GM21786 (cell line): ENCODE data around the gene TECRL.

Source experiments
- ATAC-seq: cut with Tn5 transposase; IDR thresholded peaks from one replicate; pipeline ENCODE4 v1.9.1; 2021; ENCODE audit not compliant: unreplicated experiment

TECRL gene, protein sequence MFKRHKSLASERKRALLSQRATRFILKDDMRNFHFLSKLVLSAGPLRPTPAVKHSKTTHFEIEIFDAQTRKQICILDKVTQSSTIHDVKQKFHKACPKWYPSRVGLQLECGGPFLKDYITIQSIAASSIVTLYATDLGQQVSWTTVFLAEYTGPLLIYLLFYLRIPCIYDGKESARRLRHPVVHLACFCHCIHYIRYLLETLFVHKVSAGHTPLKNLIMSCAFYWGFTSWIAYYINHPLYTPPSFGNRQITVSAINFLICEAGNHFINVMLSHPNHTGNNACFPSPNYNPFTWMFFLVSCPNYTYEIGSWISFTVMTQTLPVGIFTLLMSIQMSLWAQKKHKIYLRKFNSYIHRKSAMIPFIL

DNA sequence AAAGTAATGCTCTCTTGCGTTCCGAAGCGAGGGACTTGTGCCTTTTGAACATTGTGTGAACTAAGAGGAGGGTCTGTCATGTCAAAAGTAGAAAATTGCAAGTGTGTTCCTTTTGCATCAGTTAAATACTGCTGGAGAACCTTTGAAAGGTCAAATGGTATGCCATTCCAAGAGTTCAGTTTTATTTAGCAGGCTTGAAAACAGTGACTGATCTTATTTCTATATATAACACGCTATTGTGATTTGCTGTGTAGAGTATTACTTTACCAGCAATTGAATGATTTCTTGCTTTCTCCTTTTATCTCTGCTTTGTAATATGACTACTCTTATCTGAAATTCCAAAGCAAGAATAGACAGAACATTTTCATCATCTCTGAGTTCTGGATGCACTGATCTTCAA lies at the start of gene TECRL:
TSS of gene TECRL (minus strand) at position 151 of the 400 bp plus-strand sequence. CDS start at position 52, 99 bp downstream.
- ATAC-seq = no peak

DNA sequence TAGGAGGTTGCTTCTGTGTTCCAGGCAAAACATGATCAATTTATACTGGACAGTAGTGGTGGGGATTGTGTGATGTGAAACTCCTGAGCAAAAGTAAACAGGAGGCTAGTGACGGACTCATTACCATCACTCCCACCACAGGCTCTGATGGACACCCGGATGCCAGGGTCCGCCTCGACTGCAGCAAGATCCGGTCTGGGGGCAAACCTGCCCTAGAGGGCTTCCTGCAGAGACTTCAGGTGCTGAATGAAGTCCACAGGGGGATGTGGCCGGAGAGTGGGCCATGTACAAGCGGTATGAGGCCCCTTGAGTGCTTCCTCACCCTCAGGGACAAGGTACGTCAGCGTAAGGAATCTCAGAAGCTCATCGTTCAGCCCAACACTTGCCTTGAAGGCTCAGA lies 23.4 kb upstream of the TECRL start:
- no peak for ATAC-seq

DNA sequence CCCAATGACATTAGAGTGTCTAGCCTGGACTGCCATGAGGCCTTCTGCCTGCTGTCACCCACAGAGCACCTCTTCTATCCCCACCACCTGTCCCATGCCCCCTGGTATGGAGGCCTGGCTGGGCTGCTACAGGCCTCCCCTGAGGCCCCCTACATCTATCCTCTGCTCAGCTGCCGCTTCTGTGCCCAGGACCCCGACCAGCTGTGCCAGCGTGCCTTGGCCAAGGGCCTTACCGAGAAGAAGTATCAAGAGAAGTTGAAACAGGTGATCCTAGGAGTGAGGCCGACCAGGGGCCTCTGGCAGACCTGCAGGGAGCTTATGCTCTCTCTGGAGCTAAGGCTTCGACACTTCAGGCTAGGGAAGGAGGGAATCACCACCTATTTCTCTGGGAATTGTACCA lies 21.7 kb upstream of the TECRL start:
- ATAC-seq = no peak

DNA sequence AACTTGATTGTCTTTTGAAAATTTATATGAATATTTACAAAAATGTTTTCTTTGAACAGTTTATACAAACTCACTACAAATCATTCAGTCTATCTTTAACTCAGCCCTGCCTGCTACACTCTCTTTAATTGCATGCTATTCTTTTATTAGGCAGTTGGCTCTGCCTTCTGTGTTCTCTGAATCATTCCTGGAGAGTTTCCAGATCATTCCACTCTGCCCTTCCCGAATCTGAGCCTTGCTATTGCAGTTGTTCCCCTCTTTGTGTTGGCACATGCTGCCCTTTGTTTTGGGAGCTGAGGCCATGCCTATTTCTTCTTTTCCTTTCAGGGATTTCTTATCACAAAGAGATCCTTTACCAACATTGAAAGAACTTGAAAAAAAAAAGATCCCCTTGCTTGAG lies 8.7 kb upstream of the TECRL start:
- no peak for ATAC-seq

DNA sequence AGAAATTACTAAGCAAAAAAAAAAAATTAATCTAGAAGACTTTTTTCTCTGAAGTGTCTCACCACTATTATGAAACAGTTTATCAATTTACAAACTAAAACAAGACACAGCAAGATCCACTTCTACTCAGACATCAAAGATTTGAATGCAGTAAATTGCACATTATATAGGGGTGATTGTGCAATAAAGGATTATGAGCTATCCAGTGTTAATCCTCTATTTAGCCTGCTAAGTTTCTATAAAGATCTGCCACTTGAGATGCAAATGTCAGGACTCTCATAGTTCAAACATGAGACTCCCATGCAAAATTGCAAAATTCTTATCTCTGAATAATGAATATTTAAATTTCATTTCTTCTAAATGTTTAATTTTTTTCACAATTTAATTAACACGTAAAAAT lies 2.2 kb downstream of the TECRL start:
- no peak for ATAC-seq

DNA sequence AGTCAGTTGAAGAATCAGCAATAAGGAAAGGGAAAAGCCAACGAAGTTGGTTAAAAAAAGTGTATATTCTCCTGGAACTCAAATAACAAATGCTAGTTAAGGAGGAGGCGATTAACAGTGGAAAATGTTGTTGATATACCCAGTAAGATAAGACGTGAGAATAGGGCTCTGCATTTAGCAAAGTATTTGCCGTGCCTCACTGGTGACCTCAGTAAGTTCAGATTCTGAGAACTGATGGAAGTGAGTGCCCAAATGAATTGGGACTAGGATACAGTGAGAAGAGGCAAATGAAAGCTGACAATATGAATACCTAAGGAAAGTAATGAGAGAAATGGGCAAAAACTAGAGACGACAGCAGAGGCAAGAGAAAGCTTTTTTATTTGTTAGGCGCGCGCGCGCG lies 3.5 kb downstream of the TECRL start:
- ATAC-seq = no peak

DNA sequence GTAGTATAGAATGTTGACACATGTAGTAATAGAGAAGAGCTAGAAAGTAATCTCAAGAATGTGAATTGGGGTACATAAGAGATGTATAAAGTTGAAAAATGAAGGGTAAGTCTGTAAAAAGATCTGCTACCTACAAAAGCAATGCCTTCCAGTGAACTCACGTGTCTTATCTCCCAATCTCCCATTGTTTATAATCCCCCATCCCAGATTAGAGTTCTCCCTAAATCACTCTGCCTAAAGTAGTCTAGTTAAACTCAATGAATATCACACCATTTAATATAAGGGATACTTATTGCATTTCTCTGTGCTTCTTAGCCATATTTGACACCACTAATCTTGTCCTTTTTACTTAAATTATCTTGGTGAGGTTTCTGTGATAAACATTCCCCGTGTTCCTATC lies 6.6 kb downstream of the TECRL start:
- ATAC-seq = no peak

DNA sequence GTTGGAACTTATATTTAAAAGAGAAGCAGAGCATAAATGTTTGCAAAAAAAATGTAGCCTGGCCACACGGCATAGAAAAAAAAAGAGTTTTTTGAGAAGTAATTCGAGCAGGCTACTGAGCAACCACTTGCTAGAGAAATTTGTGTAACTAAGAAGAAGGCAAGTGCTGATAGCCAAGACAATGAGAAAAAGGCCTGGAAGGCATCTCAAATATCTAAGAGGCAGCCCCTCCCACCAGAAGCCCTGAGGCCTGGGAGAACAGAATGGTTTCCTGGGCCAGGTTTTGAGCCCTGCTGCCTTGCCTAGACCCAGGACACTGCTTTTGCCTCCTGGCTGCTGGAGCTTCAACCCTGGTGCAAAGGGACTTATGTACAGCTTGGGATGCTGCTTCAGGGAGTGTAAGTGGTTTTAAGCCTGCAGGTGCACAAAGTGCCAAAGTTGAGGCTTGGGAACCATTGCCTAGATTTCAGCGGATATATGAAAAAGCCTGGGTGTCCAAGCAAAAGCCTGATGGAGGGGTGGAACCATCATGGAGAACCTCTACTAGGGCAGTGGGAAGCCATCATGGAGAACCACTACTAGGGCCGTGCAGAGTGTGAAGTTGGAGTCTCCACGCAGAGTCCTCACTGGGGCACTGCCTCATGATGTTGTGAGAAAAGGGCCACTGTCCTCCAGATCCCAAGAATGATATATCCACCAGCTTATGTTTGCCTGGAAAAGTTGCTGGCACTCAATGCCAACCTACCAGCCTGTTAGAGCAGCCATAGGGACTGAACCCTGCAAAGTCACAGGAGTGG lies 9.7 kb downstream of the TECRL start:
- no peak for ATAC-seq

DNA sequence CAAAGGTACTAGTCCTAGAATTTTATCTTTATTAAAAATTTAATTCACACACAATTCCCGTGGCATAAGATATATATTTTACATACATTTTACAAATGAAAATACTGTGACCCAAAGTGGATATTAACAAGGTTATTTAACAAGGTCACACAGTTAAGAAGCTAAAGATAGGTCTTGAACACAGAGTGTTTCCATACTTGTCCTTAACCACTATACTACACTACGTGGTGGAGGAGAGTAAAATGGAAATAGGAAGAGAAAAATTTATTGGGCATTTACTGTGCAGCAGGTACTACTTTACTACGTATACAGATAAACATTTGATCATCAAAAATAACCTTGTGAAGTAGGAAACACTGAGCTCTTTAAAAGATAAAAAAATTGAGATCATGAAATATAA lies 14.8 kb downstream of the TECRL start:
- ATAC-seq = no peak

DNA sequence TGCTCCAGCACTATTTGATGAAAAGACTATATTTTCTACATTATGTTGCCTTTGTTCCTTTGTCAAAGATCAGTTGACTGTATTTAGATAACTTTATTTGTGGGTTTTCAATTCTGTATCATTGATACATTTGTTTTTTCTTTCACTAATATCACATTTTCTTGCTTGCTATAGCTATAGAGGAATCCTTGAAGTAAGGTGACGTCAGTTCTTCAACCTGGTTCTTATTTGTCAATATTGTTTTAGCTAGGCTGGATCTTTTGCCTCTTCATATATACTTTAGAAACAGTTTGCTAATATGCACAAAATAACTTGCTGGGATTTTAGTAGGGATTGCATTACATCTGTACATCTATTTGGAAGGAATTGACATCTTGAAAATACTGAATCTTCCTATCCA lies 21.0 kb downstream of the TECRL start:
- ATAC-seq = no peak

DNA sequence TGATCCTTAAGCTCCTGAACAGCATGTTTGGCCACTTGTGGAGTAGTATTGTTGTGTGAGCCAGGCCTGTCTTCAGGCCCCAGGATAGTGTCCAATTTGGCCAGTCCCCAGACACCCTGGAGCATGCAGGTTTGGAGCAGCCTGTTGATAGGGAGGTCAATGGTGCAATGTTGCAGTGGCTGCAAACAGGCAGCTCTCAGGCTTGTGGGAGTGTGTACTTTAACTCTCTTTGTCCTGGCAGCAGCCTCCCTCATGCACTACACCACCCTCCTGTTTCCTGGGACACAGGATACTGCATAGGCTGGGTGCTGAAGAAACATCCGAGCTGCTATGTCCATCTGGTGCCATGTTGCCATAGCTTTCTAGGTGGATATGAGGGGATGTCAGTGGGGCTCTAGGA lies 24.0 kb downstream of the TECRL start:
- no peak for ATAC-seq

DNA sequence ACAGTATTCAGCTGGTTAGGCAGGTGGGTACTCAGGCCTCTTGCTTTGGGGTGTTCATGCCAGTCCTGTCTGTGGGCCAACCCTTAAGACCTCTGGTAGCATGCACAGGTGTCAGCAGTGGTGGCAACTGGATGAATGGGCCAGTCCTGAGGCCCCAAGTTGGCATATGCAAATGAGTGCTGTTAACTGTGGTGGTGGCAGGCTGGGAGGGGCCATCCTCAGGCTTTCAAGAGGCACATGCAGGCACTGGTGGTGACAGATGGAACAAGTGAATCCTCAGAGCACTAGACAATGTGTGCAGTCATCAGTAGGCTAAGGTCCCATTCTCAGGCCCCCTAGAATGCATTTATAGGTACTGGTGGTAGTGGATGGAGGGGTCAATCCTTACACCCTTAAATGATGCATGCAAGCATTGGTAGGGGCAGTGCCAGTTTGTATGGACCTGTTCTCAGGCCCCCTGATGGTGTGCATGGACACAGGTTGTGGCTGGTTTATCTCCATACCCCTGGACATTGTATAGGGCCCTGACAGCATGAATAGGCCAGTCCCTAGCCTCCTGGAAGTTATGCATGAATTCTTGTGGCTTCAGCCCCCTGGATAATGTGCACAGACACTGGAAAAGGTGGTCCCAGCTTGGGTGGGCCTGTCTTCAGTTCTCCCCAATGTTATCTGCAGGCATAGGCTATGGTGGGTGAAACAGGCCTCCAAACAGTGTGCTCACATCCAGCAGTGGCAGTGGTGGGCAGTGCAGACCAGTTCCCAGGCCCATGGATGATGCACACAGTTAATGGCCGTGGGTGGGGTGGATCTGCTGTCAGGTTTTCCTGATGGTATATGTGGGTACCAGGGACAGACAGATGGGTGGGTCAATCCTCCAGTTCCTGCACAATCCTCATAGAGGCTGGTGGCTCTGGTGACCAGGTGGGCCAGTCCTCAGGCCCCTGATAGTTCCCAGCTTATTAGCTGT lies 24.7 kb downstream of the TECRL start:
- ATAC-seq = no peak

DNA sequence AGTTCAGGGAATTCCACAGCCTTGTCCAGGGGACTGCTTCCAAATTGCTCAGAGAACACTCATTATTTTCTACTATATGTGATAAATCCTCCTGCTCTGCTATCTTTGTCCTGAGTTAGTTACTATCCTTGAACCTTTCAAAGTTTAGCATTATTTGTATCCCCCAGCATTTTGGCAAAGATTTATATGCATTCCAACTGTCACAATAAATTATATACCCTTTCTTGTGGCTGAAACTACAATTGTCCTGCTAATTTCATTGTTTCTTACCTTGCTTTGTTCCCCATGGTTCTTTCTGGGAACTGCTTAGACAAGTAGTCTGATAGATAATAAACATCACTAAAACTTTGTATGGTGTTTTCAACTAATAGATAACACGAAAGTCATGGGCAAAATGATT lies 40.5 kb downstream of the TECRL start:
- no peak for ATAC-seq

DNA sequence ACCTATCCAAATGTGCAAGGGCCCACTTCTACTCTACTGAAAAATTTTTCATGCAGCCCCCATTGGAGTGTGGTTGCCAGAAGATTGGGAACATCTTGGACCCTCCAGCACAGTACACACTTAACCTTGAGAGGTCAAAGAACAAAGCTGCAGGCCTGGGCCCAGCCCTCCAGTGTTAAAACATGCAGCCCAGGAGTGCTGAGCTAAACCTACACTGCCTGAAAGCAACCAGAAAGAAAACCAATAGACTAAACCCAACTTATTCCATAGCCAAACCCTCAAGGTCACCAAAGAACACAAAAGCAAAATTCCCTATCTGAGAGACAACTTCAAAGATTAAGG lies 47.9 kb downstream of the TECRL start:
- no peak for ATAC-seq

DNA sequence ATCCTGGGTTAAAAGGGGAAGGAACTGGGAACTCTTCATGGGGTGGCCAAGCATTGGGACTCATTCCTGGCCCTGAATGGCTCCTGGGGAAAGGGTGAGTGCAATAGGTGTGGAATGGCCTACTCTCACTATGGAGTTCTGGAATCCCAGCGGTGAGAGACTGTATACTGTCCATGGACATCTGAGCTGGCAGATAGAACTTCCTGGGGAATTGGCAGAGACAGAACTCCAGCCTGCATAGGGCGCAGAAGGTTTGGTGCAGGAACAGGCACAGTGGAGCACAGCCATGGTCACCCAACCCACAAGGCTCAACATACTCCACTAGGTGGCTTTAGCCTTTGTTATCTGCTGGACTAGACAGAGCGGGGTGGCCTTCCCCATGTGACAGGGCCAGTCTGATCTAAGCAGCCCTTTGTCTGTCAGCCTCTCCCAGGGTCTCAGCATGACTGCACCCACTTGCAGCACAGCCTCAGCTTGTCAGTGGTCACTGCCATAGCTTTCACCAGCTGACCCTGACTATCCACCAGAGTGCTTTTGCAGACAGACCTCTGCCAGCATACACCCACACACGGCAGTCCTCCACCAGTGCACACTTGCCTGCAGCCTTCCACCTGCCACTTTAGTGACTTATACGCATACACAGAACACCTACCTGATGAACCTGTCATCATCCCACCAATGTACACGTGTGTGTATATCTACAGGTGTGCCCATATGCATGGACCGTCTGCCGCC lies 48.4 kb downstream of the TECRL start:
- ATAC-seq = no peak

DNA sequence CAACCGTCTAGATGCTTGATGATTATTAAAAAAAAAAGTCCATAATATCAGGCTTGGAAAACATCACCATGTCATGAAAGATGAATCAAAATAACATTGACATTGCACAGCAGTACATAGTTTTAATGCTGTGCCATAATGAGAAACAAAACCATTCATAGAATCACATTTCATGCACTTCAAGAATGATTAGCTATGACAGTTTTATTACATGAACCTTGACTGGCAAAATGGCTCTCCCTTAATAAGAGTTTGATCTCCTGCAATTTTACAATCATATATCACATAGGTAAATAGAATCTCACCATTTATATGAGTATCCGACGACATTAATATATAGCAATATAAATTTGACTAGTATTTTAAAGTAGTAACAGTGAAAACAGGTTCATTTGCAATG lies 49.8 kb downstream of the TECRL start:
- no peak for ATAC-seq

DNA sequence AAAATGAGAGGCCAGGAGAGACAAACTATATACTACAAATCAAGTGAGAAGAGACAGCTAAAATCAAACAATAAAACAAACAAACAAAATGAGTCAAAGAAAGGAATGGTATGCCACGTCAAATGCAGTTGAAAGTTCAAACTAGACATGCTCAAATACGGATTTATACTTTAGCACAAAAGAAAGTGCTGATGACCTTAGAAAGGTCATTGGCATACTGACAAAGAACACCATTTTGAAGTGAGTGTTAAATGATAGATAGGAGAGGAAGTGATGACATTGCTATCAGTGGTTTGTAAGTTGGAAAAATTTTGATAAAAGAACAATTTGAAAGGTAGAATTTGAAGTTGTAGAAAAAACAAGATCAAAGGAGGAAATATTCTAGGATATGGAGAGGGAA lies 55.3 kb downstream of the TECRL start:
- ATAC-seq = no peak

DNA sequence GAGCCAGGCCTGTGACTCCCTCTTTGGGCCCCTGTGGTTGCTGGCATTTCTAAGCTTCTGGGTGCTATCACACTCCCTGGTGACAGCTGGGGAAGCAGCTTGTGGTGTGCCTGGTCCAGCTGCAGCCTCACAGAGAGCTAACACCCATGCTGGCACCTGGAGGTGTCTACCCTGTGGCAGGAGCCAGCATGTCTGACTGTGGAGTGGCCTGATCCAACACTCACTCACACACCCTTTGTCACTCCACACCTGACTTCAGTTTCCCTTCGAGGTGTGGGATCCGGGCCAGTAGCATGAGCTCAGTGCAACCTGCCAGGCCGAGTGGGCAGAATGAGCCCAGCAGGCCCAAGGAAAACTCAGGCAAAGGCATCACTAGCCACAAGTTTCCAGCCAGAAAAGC lies 67.5 kb downstream of the TECRL start:
- no peak for ATAC-seq

DNA sequence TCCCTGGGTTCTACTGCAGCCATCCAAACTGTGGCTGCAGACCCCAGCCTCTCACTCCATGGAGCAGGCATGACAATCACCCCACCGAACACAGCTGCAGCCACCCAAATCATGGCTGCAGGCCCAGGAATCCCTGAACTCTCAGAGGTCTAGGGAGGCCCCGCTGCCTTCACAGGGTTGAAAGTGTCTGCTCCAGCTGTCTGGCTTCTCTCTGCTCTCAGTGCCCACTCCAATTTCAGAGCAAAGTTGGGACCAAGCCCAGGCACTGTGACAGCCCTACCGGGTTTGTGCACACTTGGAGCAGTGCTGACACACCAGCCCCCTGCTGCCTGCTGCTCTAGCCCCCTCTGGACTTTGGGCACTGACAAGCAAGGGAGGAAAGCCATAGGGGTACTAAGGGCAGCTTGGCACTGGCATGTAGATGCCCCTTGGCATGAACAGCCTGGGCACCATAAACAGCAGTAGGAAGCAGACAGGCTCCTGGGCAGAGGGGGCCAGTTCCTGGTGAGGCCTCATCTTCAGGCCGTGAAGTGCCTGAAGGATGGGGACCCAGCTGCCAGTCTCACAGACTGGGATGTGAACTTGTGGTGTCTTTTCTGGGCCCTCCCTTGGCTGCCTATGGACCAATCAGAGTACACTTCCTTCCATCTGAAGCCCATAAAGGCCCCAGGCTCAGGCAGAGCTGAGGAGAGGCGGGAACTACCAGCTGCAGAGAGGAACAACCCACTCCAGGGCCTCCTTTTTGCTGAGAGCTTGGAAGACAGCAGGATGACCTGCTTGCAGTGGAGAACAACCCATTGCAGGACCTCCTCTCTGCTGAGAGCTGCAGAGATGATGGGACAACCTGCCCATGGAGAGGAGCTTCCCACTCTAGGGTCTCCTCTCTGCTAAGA lies 68.8 kb downstream of the TECRL start:
- no peak for ATAC-seq

DNA sequence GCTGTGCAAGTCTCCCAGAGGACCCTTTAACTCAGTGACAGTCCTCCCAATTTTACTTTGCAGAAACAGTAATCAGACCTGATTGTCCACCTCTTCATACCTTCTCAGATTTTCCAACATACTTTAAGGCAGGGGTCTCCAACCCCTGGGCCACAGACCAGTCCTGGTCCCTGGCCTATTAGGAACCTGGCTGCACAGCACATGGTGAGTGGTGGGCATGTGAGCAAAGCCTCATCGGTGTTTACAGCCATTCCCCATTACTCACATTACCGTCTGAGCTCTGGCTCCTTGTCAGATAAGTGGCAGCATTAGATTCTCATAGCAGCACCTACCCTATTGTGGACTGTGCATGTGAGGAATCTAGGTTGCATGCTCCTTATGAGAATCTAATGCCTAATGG lies 74.3 kb downstream of the TECRL start:
- ATAC-seq = no peak
